Measurements from ENCODE around the gene SLC2A1.

The SLC2A1 gene

GRCh38 chr1:42958488-42959319 lies at the start of gene SLC2A1:
TSS of gene SLC2A1 (minus strand) at chr1:42958868. CDS start at chr1:42958651, 217 bp downstream.
- DNase-seq (ENCODE audit: low spot score), result peak; percentile 95

- no peak for DNase-seq (ENCODE audit: low spot score)
Observed at GRCh38 chr1:43007377-43008114, 48.9 kb upstream of the SLC2A1 start.

- DNase-seq (ENCODE audit: low spot score), result no peak
Observed at GRCh38 chr1:43005460-43006361, 47.0 kb upstream of the SLC2A1 start.

GRCh38 chr1:43004587-43005459 lies 46.2 kb upstream of the SLC2A1 start:
- DNase-seq (ENCODE audit: low spot score), result no peak

GRCh38 chr1:43002766-43003165 lies 44.1 kb upstream of the SLC2A1 start:
- no peak for DNase-seq (ENCODE audit: low spot score)

GRCh38 chr1:43002116-43002515 lies 43.4 kb upstream of the SLC2A1 start:
- no peak for DNase-seq (ENCODE audit: low spot score)

GRCh38 chr1:43001434-43001833 lies 42.8 kb upstream of the SLC2A1 start:
- DNase-seq (ENCODE audit: low spot score), result no peak

GRCh38 chr1:43000271-43000670 lies 41.6 kb upstream of the SLC2A1 start:
- DNase-seq (ENCODE audit: low spot score), result no peak

- DNase-seq (ENCODE audit: low spot score), result no peak
Observed at GRCh38 chr1:42999308-42999707, 40.6 kb upstream of the SLC2A1 start.

- no peak for DNase-seq (ENCODE audit: low spot score)
Observed at GRCh38 chr1:42998386-42998785, 39.7 kb upstream of the SLC2A1 start.

- DNase-seq (ENCODE audit: low spot score), result no peak
Observed at GRCh38 chr1:42996384-42996970, 37.8 kb upstream of the SLC2A1 start.

- DNase-seq (ENCODE audit: low spot score), result no peak
Observed at GRCh38 chr1:42993502-42994136, 35.0 kb upstream of the SLC2A1 start.

- no peak for DNase-seq (ENCODE audit: low spot score)
Observed at GRCh38 chr1:42992054-42992571, 33.4 kb upstream of the SLC2A1 start.

- DNase-seq (ENCODE audit: low spot score), result no peak
Observed at GRCh38 chr1:42990757-42991346, 32.2 kb upstream of the SLC2A1 start.

- DNase-seq (ENCODE audit: low spot score), result no peak
Observed at GRCh38 chr1:42983693-42984092, 25.0 kb upstream of the SLC2A1 start.

GRCh38 chr1:42983253-42983652 lies 24.6 kb upstream of the SLC2A1 start:
- DNase-seq (ENCODE audit: low spot score), result no peak

GRCh38 chr1:42982641-42983040 lies 24.0 kb upstream of the SLC2A1 start:
- no peak for DNase-seq (ENCODE audit: low spot score)

GRCh38 chr1:42981871-42982270 lies 23.2 kb upstream of the SLC2A1 start:
- no peak for DNase-seq (ENCODE audit: low spot score)

- no peak for DNase-seq (ENCODE audit: low spot score)
Observed at GRCh38 chr1:42981255-42981805, 22.7 kb upstream of the SLC2A1 start.

All from CD4-positive, alpha-beta T cell treated with Interleukin-6 at 100 ng/mL for 8 hours (primary cell).